OCI-LY3 (cell line): Measurements from ENCODE around the gene FAM219A.

Source experiments
- H2AFZ ChIP-seq: fragments of 200-600, 300-600 bp; shearing (Covaris generic); 2 replicates; pipeline ENCODE4 v1.6.0; 2014; ENCODE audit warnings: antibody characterized with exemption, low read depth, low read length
- H3K27ac ChIP-seq: fragments of 200-600, 300-600 bp; sonication (generic); 2 replicates; pipeline ENCODE4 v1.5.1; 2014; ENCODE audit warnings: mild to moderate bottlenecking, low read length, moderate library complexity, mixed read lengths
- H3K27me3 ChIP-seq: fragments of 200-600, 300-600 bp; sonication (generic); 2 replicates; pipeline ENCODE4 v1.6.1; 2014; ENCODE audit warnings: low read depth, low read length, mixed read lengths
- H3K36me3 ChIP-seq: fragments of 200-600, 300-600 bp; sonication (generic); replicated peaks from 2 replicates; pipeline ENCODE3; 2014; ENCODE audit warnings: low read depth, low read length, mixed read lengths
- H3K4me1 ChIP-seq: fragments of 300-600, 200-600 bp; sonication (generic); 2 replicates; pipeline ENCODE4 v1.6.1; 2014; ENCODE audit warnings: low read length, mixed read lengths
- H3K4me2 ChIP-seq: fragments of 200-600, 300-600 bp; sonication (generic); 2 replicates; pipeline ENCODE4 v1.6.1; 2014; ENCODE audit warnings: low read length, mixed read lengths
- H3K4me3 ChIP-seq: fragments of 300-600, 200-600 bp; sonication (generic); 2 replicates; pipeline ENCODE4 v1.5.1; 2014; ENCODE audit warnings: antibody characterized with exemption, mild to moderate bottlenecking, low read length, moderate library complexity
- H3K79me2 ChIP-seq: fragments of 300-600, 200-600 bp; shearing (Covaris generic); 2 replicates; pipeline ENCODE4 v1.6.1; 2014; ENCODE audit warnings: mild to moderate bottlenecking, low read length, mixed read lengths
- H3K9ac ChIP-seq: fragments of 300-600, 200-600 bp; shearing (Covaris generic); 2 replicates; pipeline ENCODE4 v1.6.0; 2014; ENCODE audit warnings: mild to moderate bottlenecking, low read length, moderate library complexity
- H3K9me3 ChIP-seq: fragments of 200-600, 300-600 bp; shearing (Covaris generic); 2 replicates; pipeline ENCODE4 v1.6.1; 2014; ENCODE audit warnings: low read length, mixed read lengths; ENCODE audit not compliant: insufficient read depth
- H4K20me1 ChIP-seq: fragments of 200-600, 300-600 bp; sonication (generic); 2 replicates; pipeline ENCODE4 v1.6.1; 2016; ENCODE audit warnings: low read length, mixed read lengths; ENCODE audit not compliant: insufficient read depth
- CTCF ChIP-seq: fragments of 200-600, 300-600 bp; sonication (generic); IDR thresholded peaks from 2 replicates; pipeline ENCODE4 v1.5.1; 2014; ENCODE audit warnings: antibody characterized with exemption, low read length, low read depth
- EZH2phosphoT487 ChIP-seq: fragments of 200-600 bp; shearing (Covaris generic); IDR thresholded peaks from 2 replicates; pipeline ENCODE4 v1.6.1; 2018; ENCODE audit warnings: antibody characterized with exemption, mixed run types, low read depth

Gene FAM219A

GRCh38 chr9:34498553-34498952, 40.2 kb upstream of the FAM219A start:
- no peak overlapping the region for H3K27ac ChIP-seq
- no peaks in the 10 kb centered on the region for H3K79me2 ChIP-seq
- no peak overlapping the region for H3K9ac ChIP-seq
- H2AFZ ChIP-seq: no peak overlapping the region
- no peaks in the 10 kb centered on the region for H3K9me3 ChIP-seq
- peaks cover 16% of the 10 kb centered on the region; the same call in 1 of the 2 replicates for H4K20me1 ChIP-seq
- no peak overlapping the region for H3K4me2 ChIP-seq
- no peak overlapping the region for H3K4me3 ChIP-seq
- H3K36me3 ChIP-seq: no peaks in the 10 kb centered on the region
- peaks cover 6% of the 10 kb centered on the region for H3K27me3 ChIP-seq
- no peak for TF ChIP-seq CTCF
- TF ChIP-seq EZH2phosphoT487: no peak
- H3K4me1 ChIP-seq: peaks cover 3% of the 10 kb centered on the region; the same call in 1 of the 2 replicates

GRCh38 chr9:34496149-34496712, 37.9 kb upstream of the FAM219A start:
- H3K27ac ChIP-seq: no peak overlapping the region
- no peaks in the 10 kb centered on the region for H3K79me2 ChIP-seq
- H3K9ac ChIP-seq: no peak overlapping the region
- H3K4me3 ChIP-seq: no peak overlapping the region
- peaks cover 12% of the 10 kb centered on the region for H3K27me3 ChIP-seq
- no peaks in the 10 kb centered on the region for H3K9me3 ChIP-seq
- peaks cover 18% of the 10 kb centered on the region; the same call in 1 of the 2 replicates for H4K20me1 ChIP-seq
- no peaks in the 10 kb centered on the region for H3K36me3 ChIP-seq
- H3K4me2 ChIP-seq: no peak overlapping the region
- peaks cover 3% of the 10 kb centered on the region; the same call in 1 of the 2 replicates for H3K4me1 ChIP-seq
- no peak overlapping the region for H2AFZ ChIP-seq
- TF ChIP-seq CTCF (no peak), EZH2phosphoT487 (no peak)

- no peaks in the 10 kb centered on the region for H3K79me2 ChIP-seq
- H3K4me3 ChIP-seq: no peak overlapping the region
- no peak overlapping the region for H3K9ac ChIP-seq
- no peaks in the 10 kb centered on the region for H3K36me3 ChIP-seq
- no peak overlapping the region for H3K27ac ChIP-seq
- H4K20me1 ChIP-seq: peaks cover 24% of the 10 kb centered on the region; the same call in 1 of the 2 replicates
- no peaks in the 10 kb centered on the region for H3K4me1 ChIP-seq
- H3K27me3 ChIP-seq: peaks cover 24% of the 10 kb centered on the region
- H3K9me3 ChIP-seq: no peaks in the 10 kb centered on the region
- H3K4me2 ChIP-seq: no peak overlapping the region
- no peak overlapping the region for H2AFZ ChIP-seq
- TF ChIP-seq EZH2phosphoT487 (no peak), CTCF (no peak)
Measured at GRCh38 chr9:34493972-34494535, 35.7 kb upstream of the FAM219A start.

GRCh38 chr9:34492051-34492450, 33.7 kb upstream of the FAM219A start:
- no peaks in the 10 kb centered on the region for H3K4me1 ChIP-seq
- no peak overlapping the region for H3K27ac ChIP-seq
- H3K4me2 ChIP-seq: no peak overlapping the region
- H3K9me3 ChIP-seq: no peaks in the 10 kb centered on the region
- no peak overlapping the region for H2AFZ ChIP-seq
- H3K4me3 ChIP-seq: no peak overlapping the region
- no peak for TF ChIP-seq EZH2phosphoT487
- TF ChIP-seq CTCF: peak; percentile 20; the same call in 1 of the 2 replicates
- no peaks in the 10 kb centered on the region for H3K36me3 ChIP-seq
- no peak overlapping the region for H3K9ac ChIP-seq
- H3K27me3 ChIP-seq: peaks cover 41% of the 10 kb centered on the region
- H3K79me2 ChIP-seq: no peaks in the 10 kb centered on the region
- peaks cover 21% of the 10 kb centered on the region; the same call in 1 of the 2 replicates for H4K20me1 ChIP-seq
